ENCODE data around the gene COL27A1.

The COL27A1 gene

DNA sequence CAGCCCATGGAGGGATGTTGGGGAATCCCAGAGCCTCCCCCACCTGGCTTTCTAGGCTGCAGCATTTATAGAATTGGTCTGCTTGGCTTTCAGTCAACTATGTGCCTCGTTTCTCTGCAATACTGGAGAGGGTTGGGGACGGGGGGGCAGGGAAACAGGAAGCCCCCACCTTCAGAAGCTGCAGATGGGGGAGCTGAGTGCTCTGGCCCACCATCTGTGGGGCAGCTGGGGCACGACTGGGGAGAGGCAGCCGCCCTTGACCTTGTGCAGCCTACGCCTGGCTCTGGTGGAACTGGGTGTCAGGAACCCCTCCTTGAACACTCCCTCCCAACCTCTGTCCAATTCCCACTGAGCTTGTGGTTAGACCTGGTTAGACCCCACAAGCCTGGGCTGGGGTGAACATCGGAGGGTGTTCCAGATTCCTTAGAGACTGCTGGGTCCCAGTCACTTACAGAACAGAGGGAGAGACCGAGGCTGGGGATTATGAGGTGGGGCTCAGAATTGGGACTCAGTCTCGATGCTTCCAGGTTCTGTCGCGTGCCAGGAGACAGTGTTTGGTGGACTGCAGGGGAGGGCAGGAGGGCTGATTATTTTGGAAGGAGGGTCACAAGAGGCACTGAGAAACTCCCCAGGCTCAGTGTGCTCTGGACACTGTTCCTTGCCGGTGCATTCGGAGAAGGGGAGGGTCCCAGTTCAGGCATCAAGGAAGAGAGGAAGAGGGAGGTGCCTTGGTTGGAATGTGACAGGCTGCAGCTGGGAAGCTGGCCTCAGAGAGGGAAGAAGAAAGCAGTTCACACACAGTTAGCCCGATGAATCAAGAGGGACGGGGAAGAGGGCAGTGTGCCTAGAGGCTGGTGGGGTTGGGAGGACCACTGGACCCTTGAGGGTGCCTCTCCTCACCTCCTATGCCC is 25.6 kb downstream of the COL27A1 start:
- no peak for TF ChIP-seq CTCF (IDR thresholded peaks at IDR 0.05)

DNA sequence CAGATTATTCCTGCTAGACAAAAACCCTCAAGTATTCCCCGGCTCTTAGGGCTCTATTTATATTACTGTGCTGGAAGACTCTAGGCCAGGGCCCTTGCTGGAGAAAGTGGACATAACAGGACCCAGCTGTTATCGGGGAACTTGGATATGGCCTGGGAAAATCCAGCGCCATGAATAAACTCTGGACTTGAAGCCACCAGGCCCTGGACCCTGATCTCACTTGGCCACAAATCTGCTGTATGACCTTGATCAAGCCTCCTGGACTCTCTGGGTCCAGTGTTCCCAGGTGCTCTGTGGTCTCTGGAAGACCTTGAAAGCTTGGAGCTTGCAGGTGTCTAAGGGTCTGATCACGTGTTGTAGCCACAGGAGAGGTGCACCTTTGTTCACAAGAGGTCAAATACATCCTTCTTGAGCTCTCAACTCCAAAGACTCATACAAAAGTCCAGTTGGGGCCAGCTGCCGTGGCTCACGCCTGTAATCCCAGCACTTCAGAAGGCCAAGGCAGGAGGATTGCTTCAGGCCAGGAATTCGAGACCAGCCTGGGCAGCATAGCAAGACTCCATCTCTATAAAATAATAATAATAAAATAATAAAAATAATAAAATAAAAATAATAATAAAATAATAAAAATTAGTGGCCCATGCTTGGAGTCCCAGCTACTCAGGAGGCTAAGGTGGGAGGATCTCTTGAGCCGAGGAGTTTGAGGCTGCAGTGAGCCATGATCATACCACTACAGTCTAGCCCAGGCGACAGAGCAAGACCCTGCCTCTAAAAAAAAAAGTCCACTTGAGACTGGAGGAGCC is 26.5 kb downstream of the COL27A1 start:
- no peak for TF ChIP-seq CTCF (IDR thresholded peaks at IDR 0.05)

DNA sequence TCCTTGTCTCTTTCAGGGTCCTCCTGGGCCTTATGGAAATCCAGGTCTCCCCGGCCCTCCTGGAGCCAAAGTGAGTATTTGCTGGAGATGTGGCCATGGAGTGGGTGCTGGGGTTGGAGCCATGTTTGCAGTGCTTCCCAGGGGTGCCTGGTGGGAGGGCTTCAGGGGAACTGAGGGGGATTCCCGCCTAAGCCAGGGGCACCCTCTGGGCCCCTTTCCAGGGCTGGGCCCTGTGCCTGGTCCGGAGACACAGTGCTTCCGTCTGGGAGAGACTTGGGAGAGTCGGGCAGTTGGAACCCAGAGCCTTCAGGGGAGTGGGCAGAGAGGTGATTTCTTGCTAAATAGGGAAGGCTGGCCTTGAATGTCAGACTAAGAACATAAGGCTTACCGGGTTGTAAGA is 27.7 kb downstream of the COL27A1 start:
- TF ChIP-seq CTCF (IDR thresholded peaks at IDR 0.05): no peak

DNA sequence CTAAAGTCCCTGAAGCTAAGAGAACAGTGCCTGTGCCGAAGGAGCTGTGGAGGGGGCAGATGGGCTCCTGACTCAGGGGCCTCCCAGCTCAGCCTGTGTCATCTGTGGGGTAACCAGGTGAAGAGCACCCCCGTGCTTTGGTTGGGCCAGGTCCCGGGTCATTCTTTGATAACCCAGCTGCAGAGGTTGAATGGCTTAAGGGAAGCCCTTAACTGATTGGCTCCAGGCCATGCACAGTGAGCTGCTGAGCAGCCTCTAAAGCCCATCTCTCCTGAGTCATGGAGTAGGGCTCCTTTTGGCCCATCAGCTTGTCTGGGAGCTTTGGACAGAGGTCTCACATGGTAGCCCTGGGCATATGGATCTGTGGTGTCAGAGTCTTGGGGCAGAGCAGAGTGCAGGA is 28.7 kb downstream of the COL27A1 start:
- no peak for TF ChIP-seq CTCF (IDR thresholded peaks at IDR 0.05)

DNA sequence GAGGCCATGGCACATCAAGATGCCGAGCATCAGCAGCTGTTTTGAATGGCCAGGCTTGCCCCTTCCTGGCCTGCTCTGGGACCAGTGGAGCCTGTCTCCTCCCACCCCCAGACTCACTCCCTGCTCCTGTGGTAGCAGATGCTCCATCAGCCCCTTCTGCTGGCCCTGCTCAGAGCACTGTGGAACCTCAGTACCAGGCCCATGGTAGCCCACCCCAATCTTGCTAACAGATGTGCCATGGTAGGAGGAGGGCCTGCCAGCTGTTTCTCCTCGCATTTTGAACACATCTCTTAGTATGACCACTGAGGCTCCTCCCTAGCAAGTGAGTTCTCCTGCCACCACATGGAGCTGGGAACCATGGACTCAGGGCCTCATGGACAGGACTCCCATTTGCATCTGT is 29.5 kb downstream of the COL27A1 start:
- TF ChIP-seq CTCF (IDR thresholded peaks at IDR 0.05): no peak

DNA sequence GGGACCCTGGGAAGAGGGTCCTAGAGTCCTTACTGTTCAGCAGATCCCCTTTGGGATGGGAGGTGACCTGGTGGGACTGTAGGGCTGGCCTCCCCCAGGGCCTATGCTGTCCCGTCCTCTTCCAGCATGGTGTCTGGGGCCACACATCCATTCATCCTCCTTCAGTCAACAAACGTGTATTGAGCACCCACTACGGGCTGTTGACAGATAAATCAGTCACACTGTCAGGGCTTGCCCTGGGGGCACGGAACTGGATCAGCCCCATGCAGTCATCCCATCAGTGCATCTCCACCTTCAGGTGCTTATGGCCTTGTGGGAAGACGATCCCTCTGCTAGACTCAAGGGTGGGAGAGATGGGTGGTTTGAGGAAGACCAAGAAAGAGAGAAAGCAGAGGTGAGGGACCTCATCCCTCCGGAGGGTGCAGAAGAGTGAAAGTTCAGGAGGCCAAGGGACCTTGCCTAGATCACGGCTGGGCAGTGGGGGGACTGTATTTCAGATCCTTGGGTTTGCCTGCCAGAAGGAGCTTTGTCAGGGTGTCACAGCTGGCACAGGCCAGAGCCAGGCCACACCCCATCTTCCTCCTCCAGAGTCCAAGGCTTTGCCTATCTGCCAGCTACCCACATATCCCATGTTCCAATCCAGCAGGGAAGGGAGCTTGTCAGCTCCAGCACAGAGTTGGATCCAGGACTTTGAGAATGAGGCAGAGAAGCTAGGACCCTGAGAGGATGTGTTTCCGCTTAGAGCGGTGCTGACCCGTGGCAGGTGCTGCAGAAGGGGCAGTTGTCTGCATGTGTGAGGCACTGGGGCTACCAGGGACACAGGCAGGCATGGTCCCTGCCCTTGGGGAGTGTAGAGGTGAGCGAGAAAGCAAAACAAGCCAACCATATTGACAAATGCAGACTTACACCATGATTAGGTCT is 30.5 kb downstream of the COL27A1 start:
- no peak for TF ChIP-seq CTCF (IDR thresholded peaks at IDR 0.05)
